GM21619 (cell line): Measurements from ENCODE around the gene EWSR1.
"Not testable (repeated sequence)": the region's sequence is repeated elsewhere in the genome, so short reads cannot be mapped to it uniquely, and the experiment has no call there.

Experiments used
- ATAC-seq: cut with Tn5 transposase; IDR thresholded peaks from one replicate; pipeline ENCODE4 v1.9.1; 2021; ENCODE audit not compliant: unreplicated experiment

EWSR1 gene

DNA sequence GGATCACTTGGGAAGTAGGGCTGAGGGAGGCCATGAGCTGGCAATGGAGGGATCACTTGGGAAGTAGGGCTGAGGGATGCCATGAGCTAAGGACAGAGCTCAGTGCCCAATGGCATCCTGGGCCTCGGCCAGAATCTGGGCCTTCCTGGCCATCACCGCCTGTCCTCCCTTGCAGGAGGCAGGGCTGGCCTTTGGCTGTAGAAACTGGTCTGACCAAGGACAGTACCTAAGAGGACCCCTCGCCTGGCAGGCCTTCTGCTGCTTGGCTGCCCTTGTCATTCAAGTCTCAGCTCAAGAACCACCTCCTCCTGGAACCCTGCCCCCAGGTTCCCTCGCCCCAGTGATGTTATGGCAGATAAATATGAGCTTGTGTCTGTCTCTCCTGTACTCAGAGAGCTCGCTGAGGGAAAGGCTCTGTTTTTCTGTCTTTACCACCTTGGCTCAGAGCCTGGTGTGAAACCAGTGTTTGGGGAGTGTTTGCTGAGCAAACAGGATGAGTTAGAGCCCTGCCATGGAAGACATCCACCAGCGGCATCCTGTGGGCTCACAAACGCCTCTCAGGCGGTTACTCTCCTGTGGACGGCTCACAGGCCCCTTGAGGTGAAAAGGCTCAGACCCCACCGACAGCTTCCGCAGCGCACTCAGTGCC, 66.8 kb downstream of the EWSR1 start:
- no peak for ATAC-seq

DNA sequence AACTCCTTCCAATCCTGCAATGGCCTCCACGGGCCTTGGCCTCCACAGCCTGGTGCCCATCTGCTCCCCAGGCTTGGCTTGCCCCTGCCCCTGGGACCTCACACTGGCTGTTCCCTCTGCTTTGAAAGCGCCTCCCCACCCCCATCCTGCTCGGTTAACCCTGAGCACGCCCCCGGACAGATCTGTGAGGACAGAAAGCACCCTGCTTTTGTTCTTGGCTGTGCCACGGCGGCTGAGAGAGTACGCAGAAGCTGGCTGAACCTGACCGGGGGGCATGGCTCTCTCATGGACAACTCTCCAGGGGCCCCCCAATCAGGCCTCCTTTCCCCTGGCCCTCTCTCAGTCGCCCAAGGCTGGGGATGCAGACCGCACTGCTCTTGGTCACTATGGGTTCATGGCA, 67.6 kb downstream of the EWSR1 start:
- no peak for ATAC-seq

DNA sequence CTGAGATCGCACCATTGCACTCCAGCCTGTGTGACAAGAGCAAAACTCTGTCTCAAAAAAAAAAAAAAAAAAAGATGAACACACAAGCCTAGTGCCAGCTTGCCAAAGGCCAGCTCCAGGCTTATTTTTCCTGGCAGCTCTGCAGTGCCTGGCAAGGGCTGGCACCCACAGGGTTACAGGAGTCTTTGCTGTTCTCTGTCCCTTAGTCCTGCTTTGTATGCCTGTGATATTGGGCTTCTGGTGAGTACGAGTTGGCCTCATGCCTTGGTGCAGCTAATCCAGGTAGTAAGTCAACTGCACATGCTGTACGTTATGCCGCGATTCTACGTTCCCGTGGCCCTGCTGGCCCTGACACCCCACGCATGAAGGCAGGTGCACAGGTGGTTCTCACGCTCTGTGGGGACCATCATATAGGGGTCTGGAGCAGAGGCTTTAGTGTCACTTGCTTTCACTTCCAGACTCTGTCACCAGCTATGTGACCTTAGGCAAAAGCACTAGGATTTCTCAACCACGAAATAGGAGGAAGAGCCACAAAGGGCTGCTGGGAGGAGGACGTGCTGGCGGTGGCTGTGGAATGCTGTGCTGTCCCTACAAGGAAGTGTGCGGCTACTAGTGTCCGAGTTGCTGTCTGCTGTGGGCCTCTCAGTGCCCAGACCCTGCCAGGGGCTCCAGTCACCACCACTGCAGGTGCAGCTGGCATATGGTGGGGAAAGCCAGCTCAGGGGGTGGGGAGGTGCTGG, 68.9 kb downstream of the EWSR1 start:
- ATAC-seq, result no peak

DNA sequence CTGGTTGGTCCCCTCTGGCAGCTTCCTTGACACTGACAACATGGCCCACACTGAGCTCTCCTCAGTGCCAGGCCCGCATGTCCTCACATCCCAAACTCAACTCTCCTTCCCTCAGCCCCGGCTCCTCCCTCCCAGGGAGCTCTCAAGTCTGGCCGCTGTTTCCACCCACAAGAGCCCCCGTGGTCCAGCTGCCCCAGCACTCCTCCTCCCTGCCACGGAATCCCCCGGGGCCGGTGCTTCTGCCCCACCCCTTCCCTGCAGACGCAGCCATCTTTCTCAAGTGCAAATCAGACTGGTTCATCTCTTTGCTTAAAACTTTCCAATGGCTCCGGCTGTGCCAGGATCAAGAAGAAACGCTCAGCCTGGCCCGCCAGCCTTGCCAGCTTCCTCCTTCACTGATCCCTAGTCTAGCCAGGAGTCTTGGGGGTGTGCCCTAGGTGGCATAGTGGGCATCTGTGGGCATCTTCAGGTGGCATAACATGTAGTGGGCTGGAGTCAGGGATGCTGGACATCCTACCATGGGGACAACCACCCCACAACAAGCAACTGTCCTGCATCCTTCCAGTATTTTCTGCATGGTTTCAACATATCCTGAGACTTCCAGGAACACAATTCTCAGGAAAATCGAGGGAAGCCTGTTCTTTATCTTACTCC, 69.7 kb downstream of the EWSR1 start:
- ATAC-seq, result no peak

DNA sequence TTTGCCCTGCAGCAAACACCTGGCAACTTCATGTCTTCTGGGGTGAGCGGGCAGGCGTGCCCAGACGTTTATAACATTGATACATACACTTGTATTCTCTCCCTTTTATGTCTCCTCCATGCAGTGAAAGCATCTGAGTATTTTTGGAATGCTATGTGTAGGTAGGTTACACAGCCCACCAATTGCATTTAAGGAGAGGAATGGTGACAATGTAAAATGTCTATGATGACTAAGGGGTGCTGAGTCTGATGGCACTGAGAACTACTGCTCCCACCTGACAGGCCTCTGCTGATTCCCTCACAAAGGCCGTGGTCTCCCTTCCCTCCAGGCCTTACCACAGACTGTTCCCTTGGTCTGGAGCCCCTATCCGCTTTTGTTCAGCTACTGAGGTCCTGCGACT, 70.3 kb downstream of the EWSR1 start:
- no peak for ATAC-seq

DNA sequence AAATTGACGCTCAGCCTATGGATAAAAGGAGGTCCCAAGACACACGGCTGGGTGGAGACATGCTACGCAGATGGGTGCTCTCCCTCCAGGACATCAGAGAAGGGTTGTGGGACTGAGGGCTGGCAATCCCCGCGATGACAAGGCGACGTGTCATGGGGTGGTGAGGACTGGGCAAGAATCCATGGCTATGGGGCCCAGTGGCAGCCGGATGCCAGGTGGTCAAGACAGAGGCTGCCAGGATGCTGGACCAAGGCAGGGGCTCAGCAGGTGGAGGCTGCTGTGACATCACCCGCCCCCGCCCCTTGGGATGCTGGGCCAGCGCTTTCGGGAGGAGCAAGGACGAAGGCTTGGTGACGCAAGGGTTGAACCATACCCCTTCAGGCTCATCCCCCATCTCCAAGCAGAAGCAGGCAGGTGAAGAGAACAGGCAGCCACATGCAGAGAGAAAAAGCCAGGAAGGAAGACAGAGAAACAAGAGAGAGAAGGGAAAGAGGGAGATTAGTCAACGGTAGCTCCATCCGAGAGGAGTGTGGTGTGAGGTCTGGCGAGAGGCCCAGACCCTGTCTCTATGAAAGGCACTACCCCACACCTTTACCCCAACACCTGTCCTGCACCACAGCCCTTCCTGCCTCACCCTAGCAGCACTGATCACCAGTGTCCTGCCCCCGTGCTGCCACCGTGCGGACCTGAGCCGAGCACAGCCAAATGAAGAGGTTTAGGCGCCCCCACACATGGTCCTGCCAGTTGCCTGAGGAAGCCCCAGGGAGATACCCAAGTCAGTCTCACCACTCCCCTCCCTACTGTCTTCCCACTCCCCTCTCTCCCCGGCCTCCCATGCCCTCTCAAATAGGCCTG, 71.5 kb downstream of the EWSR1 start:
- no peak for ATAC-seq

DNA sequence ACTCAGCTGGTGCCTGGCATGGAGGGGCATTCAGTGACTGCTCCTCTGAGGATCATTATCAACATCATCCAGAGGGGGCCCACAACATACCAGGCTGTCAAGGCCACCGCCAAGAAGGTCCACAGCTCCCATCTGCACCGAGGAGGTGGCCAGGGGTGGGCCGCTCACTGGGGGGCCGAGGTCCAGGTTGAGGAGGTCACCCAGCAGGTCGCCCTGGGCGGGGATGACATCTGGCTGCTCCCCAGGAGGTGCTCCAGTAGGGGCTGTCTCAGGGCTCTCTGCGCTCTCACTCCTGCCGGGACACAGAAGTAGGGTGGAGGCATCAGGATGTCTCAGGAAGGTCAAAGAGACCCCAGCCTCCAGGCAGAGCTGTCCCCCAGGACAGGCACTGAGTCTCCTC, 72.5 kb downstream of the EWSR1 start:
- no peak for ATAC-seq

DNA sequence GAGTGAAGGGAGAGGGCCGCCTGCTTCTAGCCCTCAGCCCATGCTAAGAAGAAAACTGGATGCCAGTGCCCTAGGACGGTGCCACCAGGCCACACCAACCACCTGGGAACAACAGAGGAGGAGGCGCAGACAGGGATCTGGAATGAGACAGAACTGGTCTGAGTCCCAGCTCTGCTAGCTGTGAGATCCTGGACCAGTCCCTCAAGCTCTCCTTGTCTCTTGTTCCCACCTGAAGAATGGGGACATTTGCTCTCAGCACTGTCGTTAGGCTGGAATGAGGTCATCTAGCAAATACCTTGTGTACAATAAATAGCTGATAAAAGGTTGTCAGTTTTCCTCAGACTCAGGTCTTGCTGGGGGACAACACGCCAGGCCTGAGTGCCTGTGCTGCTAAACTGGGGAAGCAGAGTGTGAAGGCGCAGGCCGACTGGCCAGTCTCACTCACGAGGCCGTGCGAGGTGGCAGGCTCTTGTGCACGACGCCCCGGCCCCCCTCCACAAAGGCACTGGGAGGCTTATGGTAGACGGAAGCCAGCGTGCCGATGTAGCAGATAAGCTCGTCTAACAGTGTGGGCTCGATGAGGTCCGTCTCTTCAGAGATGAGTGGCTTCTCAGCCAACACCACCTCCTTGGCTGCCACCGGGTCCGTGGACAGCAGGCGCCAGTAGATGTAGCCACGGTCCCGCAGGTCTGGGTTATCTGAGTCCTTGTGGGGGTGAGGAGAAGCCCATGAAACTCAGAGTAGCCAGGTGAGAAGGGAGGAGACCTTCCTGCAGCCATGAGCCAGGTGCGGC, 73.2 kb downstream of the EWSR1 start:
- no peak for ATAC-seq

DNA sequence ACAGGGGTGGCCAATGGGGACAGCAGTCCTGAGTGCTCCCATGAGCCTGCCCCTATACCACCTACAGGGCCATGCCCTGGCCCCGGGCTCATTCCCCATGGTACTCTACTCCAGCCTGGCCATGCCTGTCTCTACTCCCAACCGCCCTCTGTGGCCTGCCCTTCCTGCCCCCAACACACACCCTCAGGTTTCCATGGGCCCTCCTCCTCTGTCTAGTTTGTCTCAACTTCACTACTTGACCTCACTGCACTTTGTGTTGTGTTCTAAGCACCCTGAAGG, 73.7 kb downstream of the EWSR1 start:
- ATAC-seq, result no peak

DNA sequence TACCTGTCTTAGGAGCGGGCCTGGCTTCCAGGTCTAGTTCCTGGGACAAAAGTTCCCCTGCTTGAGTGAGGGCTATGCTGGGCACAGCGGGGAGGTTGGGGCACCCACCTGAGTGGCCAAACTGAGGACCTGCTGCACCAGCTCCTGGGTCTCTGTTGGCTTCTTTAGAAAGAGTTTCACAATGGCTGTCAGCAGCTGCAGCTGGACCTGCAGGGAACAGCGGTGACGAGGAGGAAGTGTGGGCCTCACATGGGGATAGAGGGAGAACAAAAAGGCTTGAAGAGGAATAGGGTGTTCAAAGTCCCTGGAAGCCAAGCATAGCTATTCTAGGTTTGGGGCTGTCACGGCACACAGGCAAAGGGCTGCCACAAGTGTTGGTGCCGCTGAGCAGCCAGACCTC, 74.1 kb downstream of the EWSR1 start:
- ATAC-seq, result no peak

DNA sequence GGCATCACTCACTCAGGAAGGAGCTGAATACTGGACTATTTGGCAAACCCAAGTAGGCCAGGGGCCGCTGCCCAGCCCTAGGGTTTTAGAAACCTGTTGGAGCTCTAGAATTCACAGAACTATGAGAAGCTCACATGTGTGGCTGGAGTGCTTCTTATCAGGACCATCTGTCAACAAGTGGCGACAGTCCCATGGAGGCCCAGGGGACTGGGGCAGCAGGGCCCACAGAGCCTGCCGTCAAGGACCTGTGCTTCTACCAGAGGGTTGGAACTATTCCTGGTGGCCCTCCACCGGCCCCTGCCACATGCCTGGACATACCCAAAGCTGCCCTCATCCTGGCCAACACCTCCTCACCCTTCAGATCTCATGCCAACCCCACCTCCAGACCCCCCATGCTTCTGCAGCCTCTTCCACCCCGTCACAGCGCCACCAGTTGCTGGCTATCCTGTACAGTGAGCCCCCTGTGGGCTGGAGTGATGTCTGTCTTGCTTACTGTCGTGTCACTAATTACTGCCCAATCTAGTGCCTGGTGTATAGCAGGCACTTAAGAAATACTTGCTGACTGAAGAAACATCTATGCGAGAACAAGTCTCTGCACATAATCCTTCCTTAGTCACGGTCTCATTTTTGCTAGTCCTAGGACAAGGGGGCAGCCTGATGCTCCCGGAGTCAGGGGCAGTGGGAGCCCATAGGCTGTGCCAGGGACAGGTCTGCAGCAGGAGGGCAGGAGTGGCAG, 74.7 kb downstream of the EWSR1 start:
- ATAC-seq, result no peak

DNA sequence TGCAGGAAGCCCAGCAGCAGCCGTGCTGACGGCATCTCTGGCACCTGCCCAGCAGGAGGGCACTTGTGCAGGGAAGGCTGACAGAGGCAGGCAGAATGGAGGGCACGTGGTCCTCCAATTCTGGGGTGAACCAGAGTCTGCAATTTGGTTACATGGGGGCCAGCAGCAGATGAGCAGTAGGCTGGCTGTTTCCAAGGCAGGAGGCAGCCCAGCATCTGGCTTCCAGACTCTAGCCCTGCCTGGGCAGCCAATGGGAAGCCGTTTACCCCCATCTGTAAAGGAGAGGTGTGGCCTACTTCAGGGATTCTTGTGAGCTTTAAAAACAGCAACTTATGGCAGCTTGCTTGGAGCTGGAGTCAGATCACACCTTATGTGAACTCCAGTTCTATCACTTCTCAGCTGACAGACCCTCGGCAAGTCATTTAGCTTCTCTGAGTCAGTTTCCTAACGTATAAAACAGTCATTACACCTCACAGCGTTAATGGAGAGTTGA, 75.3 kb downstream of the EWSR1 start:
- no peak for ATAC-seq

DNA sequence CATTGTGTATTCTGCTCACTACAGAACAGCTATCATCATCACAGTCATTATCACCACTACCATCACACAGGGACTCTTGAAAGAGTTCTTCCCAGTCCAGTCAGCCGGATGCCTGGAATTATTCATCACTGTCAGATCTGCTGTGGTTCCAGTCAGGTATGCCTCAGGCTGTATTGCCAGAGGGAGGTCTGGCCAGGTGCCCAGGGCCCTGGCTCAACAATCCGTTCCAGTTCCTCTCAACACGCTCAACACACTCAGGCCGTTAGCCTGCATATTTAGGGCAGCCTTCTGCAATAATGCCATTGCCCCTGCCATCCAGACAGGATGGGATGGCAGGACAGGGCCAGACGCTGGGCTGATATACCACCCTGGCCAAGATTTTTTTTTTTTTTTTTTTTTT, 76.1 kb downstream of the EWSR1 start:
- no peak for ATAC-seq

DNA sequence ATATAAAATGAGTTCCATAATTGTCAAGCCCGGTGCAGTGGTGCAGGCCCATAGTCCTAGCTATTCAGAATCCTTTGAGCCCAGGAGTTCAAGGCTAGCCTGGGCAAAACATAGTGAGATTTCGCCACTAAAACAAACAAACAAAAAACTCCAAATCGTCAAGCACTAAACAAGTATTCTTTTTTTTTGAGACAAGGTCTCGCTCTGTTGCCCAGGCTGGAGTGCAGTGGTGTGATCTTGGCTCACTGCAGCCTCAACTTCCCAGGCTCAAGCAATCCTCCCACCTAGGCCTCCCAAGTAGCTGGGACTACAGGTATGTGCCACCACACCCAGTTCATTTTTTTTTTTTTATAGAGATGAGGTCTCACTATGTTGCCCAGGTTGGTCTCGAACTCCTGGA, 76.8 kb downstream of the EWSR1 start:
- not testable (repeated sequence) for ATAC-seq

DNA sequence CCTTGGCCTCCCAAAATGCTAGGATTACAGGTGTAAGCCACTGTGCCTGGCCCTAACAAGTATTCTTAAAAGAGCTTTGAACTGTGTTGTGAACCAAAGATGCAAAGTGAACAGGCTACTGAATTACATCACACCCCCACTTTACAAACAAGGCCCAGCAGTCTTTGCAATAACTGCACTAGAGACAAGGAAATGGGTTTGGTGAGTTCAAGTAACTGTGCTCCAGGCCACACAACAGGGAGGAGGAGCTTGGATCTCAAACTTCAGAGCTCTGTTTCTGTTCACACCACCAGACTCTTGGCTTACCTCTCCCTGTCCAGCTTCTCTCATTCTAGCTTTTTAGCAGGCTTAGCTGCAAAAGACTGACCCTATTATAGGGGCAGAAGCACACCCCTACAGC, 77.9 kb downstream of the EWSR1 start:
- ATAC-seq, result no peak

DNA sequence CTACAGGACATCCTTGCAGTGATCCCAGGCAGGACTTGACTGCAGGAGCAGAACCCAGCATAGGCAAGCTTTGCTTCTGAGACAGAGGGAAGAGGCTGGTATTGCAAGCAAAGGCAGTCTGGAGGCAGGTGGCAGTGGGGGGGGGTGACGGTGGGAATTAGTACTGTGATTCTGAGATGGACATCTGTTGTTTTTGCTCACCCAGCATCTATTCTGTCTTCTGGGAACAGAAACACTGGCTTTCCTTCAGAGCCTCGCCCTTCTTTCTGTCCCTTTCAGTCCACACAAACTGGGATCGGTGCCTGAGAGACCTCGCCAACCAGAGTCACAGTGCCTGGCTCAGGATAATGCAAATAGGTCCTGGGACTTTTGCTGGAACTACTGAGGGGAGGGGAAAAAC, 78.6 kb downstream of the EWSR1 start:
- no peak for ATAC-seq

DNA sequence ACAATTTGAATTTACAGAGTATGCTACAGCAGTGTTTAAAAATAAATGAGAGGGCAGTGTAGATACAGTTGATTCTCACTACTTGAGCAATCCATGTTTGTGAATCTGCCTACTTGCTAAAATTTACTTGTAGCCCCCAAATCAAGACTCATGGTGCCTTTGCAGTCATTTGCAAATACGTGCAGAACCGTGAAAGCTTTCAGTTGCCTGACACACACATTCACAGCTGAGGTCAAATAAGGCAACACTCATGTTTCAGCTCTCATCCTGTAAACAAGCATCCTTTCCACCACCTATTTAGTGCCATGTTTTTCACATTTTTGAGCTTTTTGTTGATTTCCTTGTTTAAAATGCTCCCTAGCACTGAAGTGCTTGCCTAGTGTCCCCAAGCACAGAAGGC, 80.0 kb downstream of the EWSR1 start:
- no peak for ATAC-seq

DNA sequence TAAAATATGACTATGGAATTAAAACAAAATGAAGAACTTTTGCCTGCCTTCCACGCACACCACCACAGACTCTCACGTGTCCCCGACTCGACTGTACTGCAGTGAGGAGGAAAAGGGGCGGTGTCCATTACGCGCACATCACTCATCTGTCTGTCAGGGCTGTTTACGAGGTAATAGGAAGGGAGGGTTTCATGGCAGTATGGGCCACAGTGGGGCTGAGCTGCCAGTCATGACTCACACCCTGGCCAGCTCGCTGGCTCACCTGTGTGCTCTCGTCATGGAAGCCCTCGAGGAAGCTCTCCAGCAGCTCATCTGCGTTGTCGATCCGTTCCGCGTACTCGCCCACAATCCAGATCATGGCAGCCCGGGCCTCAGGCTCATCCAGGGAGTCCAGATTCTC, 80.9 kb downstream of the EWSR1 start:
- no peak for ATAC-seq
